Measurements from ENCODE around the gene MDN1. TPM values are rescaled to one million over a fixed set of nuclear protein-coding genes. Genes with fewer than 3 reads are reported as not detected.

Gene MDN1
- total RNA-seq, 2 donors from 2014 or later, result 21.3 to 36.0 TPM

- Histone ChIP-seq H3K36me3 (no peaks in the 10 kb centered on the region), H3K4me1 (ENCODE audit: control insufficient read depth in 1 of 2, low read depth in 2 of 2) (peaks cover 4 to 34% of the 10 kb centered on the region in 2 donors), H3K27me3 (replicated peaks; ENCODE audit: insufficient read depth) (no peaks in the 10 kb centered on the region), H3K27ac (no peak overlapping the region), H3K4me3 (no peak overlapping the region), H3K9me3 (no peaks in the 10 kb centered on the region)
- TF ChIP-seq, protein P1, sequence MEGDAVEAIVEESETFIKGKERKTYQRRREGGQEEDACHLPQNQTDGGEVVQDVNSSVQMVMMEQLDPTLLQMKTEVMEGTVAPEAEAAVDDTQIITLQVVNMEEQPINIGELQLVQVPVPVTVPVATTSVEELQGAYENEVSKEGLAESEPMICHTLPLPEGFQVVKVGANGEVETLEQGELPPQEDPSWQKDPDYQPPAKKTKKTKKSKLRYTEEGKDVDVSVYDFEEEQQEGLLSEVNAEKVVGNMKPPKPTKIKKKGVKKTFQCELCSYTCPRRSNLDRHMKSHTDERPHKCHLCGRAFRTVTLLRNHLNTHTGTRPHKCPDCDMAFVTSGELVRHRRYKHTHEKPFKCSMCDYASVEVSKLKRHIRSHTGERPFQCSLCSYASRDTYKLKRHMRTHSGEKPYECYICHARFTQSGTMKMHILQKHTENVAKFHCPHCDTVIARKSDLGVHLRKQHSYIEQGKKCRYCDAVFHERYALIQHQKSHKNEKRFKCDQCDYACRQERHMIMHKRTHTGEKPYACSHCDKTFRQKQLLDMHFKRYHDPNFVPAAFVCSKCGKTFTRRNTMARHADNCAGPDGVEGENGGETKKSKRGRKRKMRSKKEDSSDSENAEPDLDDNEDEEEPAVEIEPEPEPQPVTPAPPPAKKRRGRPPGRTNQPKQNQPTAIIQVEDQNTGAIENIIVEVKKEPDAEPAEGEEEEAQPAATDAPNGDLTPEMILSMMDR (IDR thresholded peaks at IDR 0.05), result no peak
- ATAC-seq (ENCODE audit: insufficient number of reproducible peaks, low FRiP score, low read depth) (no peak), DNase-seq (ENCODE audit: low spot score) (no peak)
Observed at GRCh38 chr6:89596484-89596883, 223.1 kb downstream of the MDN1 start.

DNA sequence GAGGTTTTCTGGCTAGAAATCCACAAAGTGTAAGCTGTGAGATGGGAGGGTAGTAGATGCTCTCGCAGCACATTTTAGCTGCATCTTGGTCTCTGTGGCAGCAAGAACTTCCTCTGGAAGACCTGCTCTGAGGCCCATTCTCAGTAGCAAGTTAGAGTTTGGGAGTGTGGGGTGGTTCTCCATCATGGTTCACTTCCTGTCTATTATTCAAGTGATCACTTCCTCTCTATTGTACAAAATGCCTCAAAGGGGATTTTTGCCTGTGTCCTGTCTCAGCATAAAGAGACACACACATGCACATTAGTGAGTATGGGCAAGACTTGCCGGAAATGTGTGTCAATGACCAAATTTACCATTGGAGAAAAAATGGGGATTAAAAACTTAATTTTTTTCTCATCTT, 223.5 kb downstream of the MDN1 start:
- no peak for DNase-seq (ENCODE audit: low spot score)
- ATAC-seq (ENCODE audit: insufficient number of reproducible peaks, low FRiP score, low read depth), result no peak
- no peak overlapping the region for H3K27ac ChIP-seq
- H3K4me3 ChIP-seq, result no peak overlapping the region
- H3K9me3 ChIP-seq, result no peaks in the 10 kb centered on the region
- no peaks in the 10 kb centered on the region for H3K36me3 ChIP-seq
- peaks cover 4 to 34% of the 10 kb centered on the region in 2 donors for H3K4me1 ChIP-seq (ENCODE audit: control insufficient read depth in 1 of 2, low read depth in 2 of 2)
- H3K27me3 ChIP-seq (replicated peaks; ENCODE audit: insufficient read depth), result no peaks in the 10 kb centered on the region
- TF ChIP-seq, protein P1 (IDR thresholded peaks at IDR 0.05), result no peak

Other genes with a start within 250 kb of the MDN1 start
- gene LYRM2, start 181.0 kb downstream of the MDN1 start, total RNA-seq, result 10 to 100 TPM; 12.9 to 18.1 TPM
- 10 to 100 TPM; 13.9 to 23.8 TPM for gene CASP8AP2, start 10.1 kb upstream of the MDN1 start, total RNA-seq
- gene GJA10, start 74.7 kb upstream of the MDN1 start, total RNA-seq, result not detected